Endothelial cell of umbilical vein (primary cell): ENCODE measurements around the gene MTMR11. TPM values are rescaled to one million over a fixed set of nuclear protein-coding genes. Genes with fewer than 3 reads are reported as not detected.

ENCODE experiments used
- BruUV-seq: library from RNA; stranded (reverse); fragments of 400-500 nt; replicated peaks from 2 replicates; lab custom pipeline; 2021; lab: Mats Ljungman, UMichigan
- CTCF ChIA-PET: fragments of 300-600, 350-600 bp; sonication (Branson Sonifier 250); formaldehyde crosslinking; loops from one replicate; lab custom pipeline; 2021; ENCODE audit warnings: antibody characterized with exemption, inconsistent platforms; lab: Charles Lee
- POLR2A ChIA-PET: fragments of 300-600, 350-600 bp; sonication (Branson Sonifier 250); formaldehyde crosslinking; loops from one replicate; lab custom pipeline; 2021; ENCODE audit warnings: antibody characterized with exemption, inconsistent platforms; lab: Charles Lee
- DNase-seq: peaks from one replicate; pipeline ENCODE4 v3.0.0-alpha.2; 2011; ENCODE audit warnings: low read depth, low spot score
- FAIRE-seq: peaks from 2 replicates; lab custom pipeline; 2011; peaks lifted over from hg19 to GRCh38; lab: Jason Lieb, UNC
- H2AFZ ChIP-seq: 2 replicates; pipeline ENCODE4 v1.6.0; 2012; ENCODE audit warnings: low read depth, low read length, control low read depth, inconsistent platforms
- H3K27ac ChIP-seq: 2 replicates; pipeline ENCODE4 v1.5.1; 2011; ENCODE audit warnings: low read depth, mild to moderate bottlenecking, control low read depth, low read length, moderate library complexity; ENCODE audit not compliant: insufficient read depth
- H3K27me3 ChIP-seq, 2 experiments: 2 replicates each; pipeline versions ENCODE4 v1.6.0 to v1.6.1; 2011; ENCODE audit warnings: low read length in 2 of 2, mixed read lengths in 1 of 2; ENCODE audit not compliant: control insufficient read depth in 2 of 2, insufficient read depth in 2 of 2
- H3K36me3 ChIP-seq, 2 experiments: 2 replicates in 1 of 2; 3 replicates in 1 of 2; pipeline ENCODE4 v1.5.1; 2011; ENCODE audit warnings: low read length in 2 of 2, mild to moderate bottlenecking in 1 of 2, moderate library complexity in 1 of 2; ENCODE audit not compliant: control insufficient read depth in 2 of 2, insufficient read depth in 2 of 2; ENCODE audit errors: extremely low read depth in 1 of 2
- H3K4me1 ChIP-seq: 3 replicates; pipeline ENCODE4 v1.5.1; 2011; ENCODE audit warnings: mild to moderate bottlenecking, low read length; ENCODE audit not compliant: control insufficient read depth, insufficient read depth; ENCODE audit errors: extremely low read depth
- H3K4me2 ChIP-seq: 2 replicates; pipeline ENCODE4 v1.6.1; 2011; ENCODE audit warnings: low read length, control low read depth, mixed read lengths; ENCODE audit not compliant: insufficient read depth
- H3K4me3 ChIP-seq, 3 experiments: fragments of 200-600 bp in 1 of 3; sonication (generic), shearing (Covaris generic) in 1 of 3; replicated peaks in 1 of 3; 2 replicates each; pipeline ENCODE4 v1.5.1; 2011 to 2016; ENCODE audit warnings: control low read depth in 3 of 3, low read length in 3 of 3, mild to moderate bottlenecking in 2 of 3, inconsistent platforms in 1 of 3, low read depth in 1 of 3, moderate library complexity in 1 of 3; ENCODE audit not compliant: insufficient read depth in 1 of 3
- H3K79me2 ChIP-seq: 2 replicates; pipeline ENCODE4 v1.6.0; 2012; ENCODE audit warnings: low read length, inconsistent platforms; ENCODE audit not compliant: control insufficient read depth, insufficient read depth
- H3K9ac ChIP-seq: replicated peaks from 2 replicates; pipeline ENCODE3; 2011; ENCODE audit warnings: low read length, control low read depth; ENCODE audit not compliant: insufficient read depth; ENCODE audit errors: extremely low read depth
- H3K9me1 ChIP-seq: replicated peaks from 3 replicates; pipeline ENCODE4 v1.6.0; 2011; ENCODE audit warnings: mild to moderate bottlenecking, low read length; ENCODE audit not compliant: control insufficient read depth, insufficient read depth; ENCODE audit errors: extremely low read depth
- H3K9me3 ChIP-seq: replicated peaks from 2 replicates; pipeline ENCODE4 v1.5.1; 2012; ENCODE audit warnings: low read length, inconsistent platforms; ENCODE audit not compliant: control insufficient read depth, insufficient read depth
- H4K20me1 ChIP-seq: replicated peaks from 2 replicates; pipeline ENCODE3; 2011; ENCODE audit warnings: mild to moderate bottlenecking, low read length; ENCODE audit not compliant: control insufficient read depth, insufficient read depth; ENCODE audit errors: extremely low read depth
- CTCF ChIP-seq, 2 donors: IDR thresholded peaks; 1 replicate in 1 of 2; 2 replicates in 1 of 2; pipeline ENCODE4 v1.5.1; 2011; ENCODE audit warnings: low read length in 2 of 2, mild to moderate bottlenecking in 2 of 2, moderate library complexity in 2 of 2, control low read depth in 1 of 2, inconsistent platforms in 1 of 2, low read depth in 1 of 2; ENCODE audit not compliant: insufficient read depth in 1 of 2; ENCODE audit errors: extremely low read depth in 1 of 2
- EZH2 ChIP-seq: IDR thresholded peaks from 2 replicates; pipeline ENCODE4 v1.6.1; 2012; ENCODE audit warnings: borderline replicate concordance, low read depth, mild to moderate bottlenecking, moderate library complexity, low read length, inconsistent platforms; ENCODE audit not compliant: severe bottlenecking
- FOS ChIP-seq: IDR thresholded peaks from 2 replicates; pipeline ENCODE4 v1.6.1; 2011; ENCODE audit warnings: mild to moderate bottlenecking, low read length, moderate library complexity, borderline replicate concordance; ENCODE audit not compliant: insufficient read depth
- GATA2 ChIP-seq: IDR thresholded peaks from 2 replicates; pipeline ENCODE4 v1.7.0; 2011; ENCODE audit warnings: low read depth, mild to moderate bottlenecking, moderate library complexity, mixed read lengths, low read length; ENCODE audit not compliant: insufficient read length, insufficient read depth
- JUN ChIP-seq: IDR thresholded peaks from 2 replicates; pipeline ENCODE4 v1.6.1; 2011; ENCODE audit warnings: borderline replicate concordance, low read depth; ENCODE audit not compliant: insufficient read length, insufficient read depth
- MAX ChIP-seq: IDR thresholded peaks from 2 replicates; pipeline ENCODE4 v1.6.1; 2011; ENCODE audit not compliant: insufficient read depth, insufficient read length
- MYC ChIP-seq: IDR thresholded peaks from one replicate; pipeline ENCODE4 v1.6.1; 2011; ENCODE audit warnings: mild to moderate bottlenecking, low read depth, low read length
- POLR2A ChIP-seq: IDR thresholded peaks from 2 replicates; pipeline ENCODE4 v1.6.1; 2012; ENCODE audit warnings: low read depth, mild to moderate bottlenecking, control low read depth, low read length
- POLR2AphosphoS5 ChIP-seq: IDR thresholded peaks from 2 replicates; pipeline ENCODE4 v1.6.1; 2012; ENCODE audit warnings: low read depth, mild to moderate bottlenecking, control low read depth, low read length, moderate library complexity; ENCODE audit not compliant: insufficient read depth
- dilution Hi-C: fragments of 300-500 bp; cut with MboI; formaldehyde crosslinking; loops from one replicate; pipeline ENCODE4 v1.15.0; 2019; ENCODE audit warnings: low sequenced_read_pairs; ENCODE audit not compliant: extremely low pct_ligation_motif_present
- intact Hi-C: fragments of 100-400 bp; cut with micrococcal nuclease; formaldehyde crosslinking; loops from one replicate; pipeline ENCODE4 v1.10.0; 2022
- polyA plus RNA-seq, 4 experiments: library from polyadenylated mRNA; depleted of rRNA in 3 of 4; stranded (reverse) in 3 of 4; unstranded in 1 of 4; fragments of >200 nt; gene quantifications; 2 replicates each; pipeline versions ENCODE4 v1.2.1 to v1.2.3, GENCODE V29; 2011 to 2012; ENCODE audit warnings: missing spikeins in 1 of 4
- total RNA-seq: library from RNA; stranded (reverse); gene quantifications from 2 replicates; pipeline ENCODE4 v1.2.3, GENCODE V29; 2021

The MTMR11 gene
- total and polyA plus RNA-seq, 2 donors (not counting 3 experiments of a cell fraction or from before 2014, with no cell fraction given): 7.8 to 14.4 TPM

GRCh38 chr1:149979245-149979971 lies 42.7 kb upstream of the MTMR11 start:
- Histone ChIP-seq H3K4me2 (no peak overlapping the region), H3K79me2 (peaks cover 31% of the 10 kb centered on the region), H3K9me1 (no peaks in the 10 kb centered on the region), H3K9ac (no peak overlapping the region), H2AFZ (no peak overlapping the region), H3K4me1 (peaks cover 9% of the 10 kb centered on the region), H3K27ac (no peak overlapping the region), H3K9me3 (no peaks in the 10 kb centered on the region), H3K36me3 (peaks cover 0 to 2% of the 10 kb centered on the region in 2 experiments), H4K20me1 (peaks cover 5% of the 10 kb centered on the region), H3K27me3 (no peaks in the 10 kb centered on the region), H3K4me3 (no peak overlapping the region)
- BruUV-seq: no TSS peak
- no peak for TF ChIP-seq EZH2
- no peak for TF ChIP-seq GATA2
- no peak for TF ChIP-seq POLR2A
- TF ChIP-seq FOS: peak; percentile 12
- DNase-seq (no peak), FAIRE-seq (no peak)
- CTCF ChIA-PET: interaction anchor here (0.9 to 3.1 kb wide), 5 partner anchors 17 to 190 kb away, joined by 3 to 10 read pairs (median 4); no protein-coding TSS in a partner anchor
- intact Hi-C loops (no loop called here), dilution Hi-C loops (no loop called here)
- POLR2A ChIA-PET: no interaction called here

- BruUV-seq: no TSS peak
- H3K27me3 ChIP-seq: no peaks in the 10 kb centered on the region
- H3K9ac ChIP-seq: no peak overlapping the region
- no peak overlapping the region for H2AFZ ChIP-seq
- peaks cover 2 to 3% of the 10 kb centered on the region in 2 experiments for H3K36me3 ChIP-seq
- peaks cover 25% of the 10 kb centered on the region for H3K79me2 ChIP-seq
- H3K9me1 ChIP-seq: no peaks in the 10 kb centered on the region
- H3K9me3 ChIP-seq: no peaks in the 10 kb centered on the region
- no peak overlapping the region for H3K27ac ChIP-seq
- POLR2A ChIA-PET: interaction anchor here (0.6 kb wide), 1 partner anchor 185 kb away, joined by 3 read pairs; no protein-coding TSS in a partner anchor
- TF ChIP-seq POLR2A (no peak), MAX (no peak), JUN (no peak), GATA2 (no peak), EZH2 (no peak), POLR2AphosphoS5 (no peak), MYC (no peak), CTCF (IDR thresholded peaks at IDR 0.05; ENCODE audit: extremely low read depth in 1 of 2, insufficient read depth in 1 of 2, low read depth in 1 of 2, low read length in 2 of 2) (no peak), FOS (no peak)
- H3K4me2 ChIP-seq: no peak overlapping the region
- FAIRE-seq (peak; percentile 46), DNase-seq (peak; percentile 33)
- intact Hi-C loops (no loop called here), dilution Hi-C loops (no loop called here)
- peaks cover 9% of the 10 kb centered on the region for H3K4me1 ChIP-seq
- H4K20me1 ChIP-seq: peaks cover 5% of the 10 kb centered on the region
- no peak overlapping the region for H3K4me3 ChIP-seq
- CTCF ChIA-PET: interaction anchor here (1.0 to 3.1 kb wide), 4 partner anchors 17 to 191 kb away, joined by 3 to 10 read pairs (median 5); no protein-coding TSS in a partner anchor
Measured at GRCh38 chr1:149978547-149979023, 41.9 kb upstream of the MTMR11 start.
